Dendritic cell treated with granulocyte-macrophage colony-stimulating factor and Interleukin-4, amounts not matched to agents 40 ng/mL and 50 ng/mL, for 4 days (primary cell): Measurements from ENCODE around the gene SLC39A10.

Experiments used
- H3K27ac Mint-ChIP-seq: one replicate; pipeline ENCODE4 v1.8.0; 2022; ENCODE audit warnings: mild to moderate bottlenecking, mixed read lengths
- H3K27me3 Mint-ChIP-seq: one replicate; pipeline ENCODE4 v1.8.0; 2022; ENCODE audit warnings: mild to moderate bottlenecking, mixed read lengths
- H3K36me3 Mint-ChIP-seq: one replicate; pipeline ENCODE4 v1.8.0; 2022; ENCODE audit warnings: low read depth, mixed read lengths
- H3K4me1 Mint-ChIP-seq: one replicate; pipeline ENCODE4 v1.8.0; 2022; ENCODE audit warnings: low read depth, mixed read lengths
- H3K4me3 Mint-ChIP-seq: one replicate; pipeline ENCODE4 v1.8.0; 2022; ENCODE audit warnings: mild to moderate bottlenecking, moderate library complexity, mixed read lengths
- H3K9me3 Mint-ChIP-seq: one replicate; pipeline ENCODE4 v1.8.0; 2022; ENCODE audit warnings: mixed read lengths
- intact Hi-C: fragments of 100-400 bp; cut with micrococcal nuclease; formaldehyde crosslinking; loops from one replicate; pipeline ENCODE4 v1.15.0; 2022

The SLC39A10 gene

DNA sequence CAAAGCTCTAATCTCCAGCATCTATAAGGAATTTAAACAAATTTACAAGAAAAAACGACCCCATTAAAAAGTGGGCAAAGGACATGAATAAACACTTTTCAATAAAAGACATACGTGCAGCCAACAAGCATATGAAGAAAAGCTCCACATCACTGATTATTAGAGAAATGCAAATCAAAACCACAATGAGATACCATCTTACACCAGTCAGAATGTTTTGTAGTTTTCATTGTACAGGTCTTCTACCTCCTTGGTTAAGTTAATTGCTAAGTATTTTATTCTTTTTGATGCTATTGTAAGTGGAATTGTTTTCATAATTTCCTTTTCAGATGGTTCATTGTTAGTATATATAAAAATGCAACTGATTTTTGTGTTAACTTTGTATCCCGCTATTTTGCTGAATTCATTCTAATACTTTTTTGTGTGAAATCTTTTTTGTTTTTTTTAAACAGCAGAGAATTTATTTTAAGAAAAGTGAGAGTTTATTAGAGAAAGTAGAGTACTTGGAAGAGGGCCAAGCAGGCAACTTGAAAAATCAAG lies 40.7 kb downstream of the SLC39A10 start:
- intact Hi-C loops: no loop called here
- no peak overlapping the region for H3K4me3 Mint-ChIP-seq
- peaks cover 6% of the 10 kb centered on the region for H3K4me1 Mint-ChIP-seq
- peaks cover 48% of the 10 kb centered on the region for H3K36me3 Mint-ChIP-seq
- no peak overlapping the region for H3K27ac Mint-ChIP-seq
- H3K9me3 Mint-ChIP-seq: peaks cover 61% of the 10 kb centered on the region
- no peaks in the 10 kb centered on the region for H3K27me3 Mint-ChIP-seq

DNA sequence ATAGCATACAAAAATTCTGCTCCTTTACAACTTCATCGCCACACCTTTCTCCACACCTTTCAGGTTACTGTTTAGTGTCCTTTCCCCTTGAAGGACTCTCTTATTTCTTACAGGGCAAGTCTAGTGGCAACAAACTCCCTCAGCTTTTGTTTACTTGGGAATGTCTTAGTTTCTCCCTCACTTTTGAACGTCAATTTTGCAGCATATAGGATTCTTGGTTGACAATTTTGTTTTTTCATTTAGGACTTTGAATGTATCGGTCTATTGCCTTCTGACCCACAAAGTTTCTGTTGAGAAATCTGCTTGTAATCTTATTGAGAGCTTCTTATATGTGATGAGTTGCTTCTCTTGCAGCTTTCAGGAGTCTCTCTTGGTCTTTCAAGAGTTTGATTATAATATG lies 43.5 kb downstream of the SLC39A10 start:
- intact Hi-C loops: no loop called here
- Mint-ChIP-seq H3K4me1 (peaks cover 5% of the 10 kb centered on the region), H3K9me3 (peaks cover 39% of the 10 kb centered on the region), H3K27ac (no peak overlapping the region), H3K36me3 (peaks cover 28% of the 10 kb centered on the region), H3K27me3 (no peaks in the 10 kb centered on the region), H3K4me3 (no peak overlapping the region)

DNA sequence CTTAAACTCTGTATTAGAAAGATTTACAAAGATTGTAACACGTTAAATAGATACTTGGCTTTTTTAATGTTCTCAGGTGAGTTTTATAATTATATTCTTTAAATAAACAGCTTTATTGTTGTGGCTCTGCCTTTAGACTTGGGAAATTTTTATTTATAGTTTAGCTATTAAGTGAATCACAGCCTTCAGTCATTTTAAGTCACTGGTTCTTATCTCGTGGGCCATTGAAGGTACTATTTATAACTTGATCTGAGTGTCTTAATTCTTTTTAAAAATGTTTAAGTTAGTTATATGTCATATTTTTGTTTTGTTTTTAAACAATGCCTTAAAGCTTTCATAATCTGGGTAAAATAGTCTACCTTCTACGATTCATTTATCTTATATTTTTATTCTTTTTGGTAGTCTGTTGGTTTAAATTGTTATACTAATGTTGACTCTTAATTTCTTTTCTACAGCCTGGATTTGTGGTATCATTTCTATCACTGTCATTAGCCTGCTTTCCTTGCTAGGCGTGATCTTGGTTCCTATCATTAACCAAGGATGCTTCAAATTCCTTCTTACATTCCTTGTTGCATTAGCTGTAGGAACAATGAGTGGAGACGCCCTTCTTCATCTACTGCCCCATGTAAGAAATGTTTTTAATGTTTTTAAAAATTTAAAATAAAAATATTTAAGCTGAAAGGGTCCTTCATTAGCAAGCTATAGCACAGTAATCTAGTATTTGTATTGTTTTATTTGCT lies 49.3 kb downstream of the SLC39A10 start:
- intact Hi-C loops: no loop called here
- Mint-ChIP-seq H3K36me3 (peaks cover 25% of the 10 kb centered on the region), H3K27me3 (no peaks in the 10 kb centered on the region), H3K27ac (no peak overlapping the region), H3K4me3 (no peak overlapping the region), H3K4me1 (no peaks in the 10 kb centered on the region), H3K9me3 (peaks cover 2% of the 10 kb centered on the region)

DNA sequence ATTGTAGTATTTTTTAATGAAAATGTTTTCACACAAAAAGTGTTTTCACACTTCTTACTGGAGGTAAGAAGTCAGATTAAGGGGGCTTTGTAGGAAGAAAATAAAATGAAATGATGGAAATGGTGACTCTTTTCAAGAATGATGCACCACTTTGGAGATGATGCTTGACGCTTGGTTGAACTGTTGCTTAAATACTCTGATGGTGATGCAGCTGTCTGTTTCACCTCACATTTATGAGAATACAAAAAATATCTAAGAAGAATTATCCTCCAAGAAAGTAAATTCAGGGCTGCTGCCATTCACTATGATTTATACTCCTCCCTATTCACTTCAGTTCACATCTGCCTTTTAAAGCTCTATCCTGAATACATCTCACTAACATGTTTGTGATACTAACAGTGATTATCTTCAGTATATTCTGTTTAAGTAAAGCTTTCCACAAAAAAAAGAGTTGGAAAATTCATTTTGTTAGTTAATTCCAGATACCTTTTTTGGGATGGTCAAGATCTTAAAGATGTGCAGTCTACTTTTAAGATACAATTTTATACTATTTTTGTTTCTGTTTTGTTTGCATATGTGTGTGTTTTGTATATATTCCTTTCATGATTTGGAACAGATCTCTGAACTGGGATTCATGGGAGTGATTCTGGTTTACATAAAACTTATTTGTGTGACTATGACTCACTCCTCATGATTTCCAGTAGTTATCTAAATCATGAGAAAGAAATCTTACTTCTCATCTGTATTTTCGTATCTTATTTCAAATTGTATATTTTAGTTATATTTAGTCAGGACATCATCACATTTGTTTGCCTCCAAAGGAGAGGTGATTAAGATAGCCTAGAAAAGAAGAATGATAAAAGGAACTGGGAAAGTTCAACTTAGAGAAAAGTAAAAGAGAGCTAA lies 53.1 kb downstream of the SLC39A10 start:
- no peak overlapping the region for H3K4me3 Mint-ChIP-seq
- no peaks in the 10 kb centered on the region for H3K27me3 Mint-ChIP-seq
- H3K27ac Mint-ChIP-seq: no peak overlapping the region
- H3K36me3 Mint-ChIP-seq: peaks cover 42% of the 10 kb centered on the region
- H3K4me1 Mint-ChIP-seq: no peaks in the 10 kb centered on the region
- H3K9me3 Mint-ChIP-seq: no peaks in the 10 kb centered on the region
- intact Hi-C loops: no loop called here

DNA sequence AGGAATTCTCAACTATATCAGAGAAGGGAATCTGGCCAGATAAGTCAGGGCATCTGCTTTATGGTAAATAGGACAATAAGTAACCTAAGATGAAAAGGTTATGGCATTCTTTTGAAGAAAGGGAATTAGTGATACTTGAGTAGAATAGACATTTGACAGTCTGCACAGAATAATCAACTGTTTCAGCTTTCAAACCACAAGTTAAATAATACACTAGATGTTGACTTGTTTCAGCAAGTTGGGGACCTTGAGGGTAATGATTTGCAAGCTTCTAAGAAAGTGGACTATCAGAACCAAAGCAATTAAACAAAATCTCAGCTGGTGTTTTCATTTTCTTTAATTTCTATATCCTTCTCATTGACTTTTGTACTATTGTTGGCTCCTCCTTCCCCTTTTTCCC lies 54.5 kb downstream of the SLC39A10 start:
- Mint-ChIP-seq H3K4me3 (no peak overlapping the region), H3K27ac (no peak overlapping the region), H3K4me1 (no peaks in the 10 kb centered on the region), H3K27me3 (no peaks in the 10 kb centered on the region), H3K36me3 (peaks cover 53% of the 10 kb centered on the region), H3K9me3 (no peaks in the 10 kb centered on the region)
- intact Hi-C loops: no loop called here

DNA sequence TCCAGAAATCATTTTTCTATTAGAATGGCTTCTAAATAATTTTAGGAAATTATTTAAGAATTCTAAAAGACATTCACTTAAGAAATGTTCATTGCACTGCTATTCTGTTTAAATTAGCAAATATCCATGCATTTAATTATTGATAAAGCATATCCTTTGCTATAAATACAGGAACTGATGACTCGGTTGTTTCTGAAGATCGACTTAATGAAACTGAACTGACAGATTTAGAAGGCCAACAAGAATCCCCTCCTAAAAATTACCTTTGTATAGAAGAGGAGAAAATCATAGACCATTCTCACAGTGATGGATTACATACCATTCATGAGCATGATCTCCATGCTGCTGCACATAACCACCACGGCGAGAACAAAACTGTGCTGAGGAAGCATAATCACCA lies 59.4 kb downstream of the SLC39A10 start:
- intact Hi-C loops: no loop called here
- H3K36me3 Mint-ChIP-seq: peaks cover 61% of the 10 kb centered on the region
- no peak overlapping the region for H3K27ac Mint-ChIP-seq
- no peak overlapping the region for H3K4me3 Mint-ChIP-seq
- H3K27me3 Mint-ChIP-seq: no peaks in the 10 kb centered on the region
- H3K9me3 Mint-ChIP-seq: no peaks in the 10 kb centered on the region
- H3K4me1 Mint-ChIP-seq: peaks cover 5% of the 10 kb centered on the region

DNA sequence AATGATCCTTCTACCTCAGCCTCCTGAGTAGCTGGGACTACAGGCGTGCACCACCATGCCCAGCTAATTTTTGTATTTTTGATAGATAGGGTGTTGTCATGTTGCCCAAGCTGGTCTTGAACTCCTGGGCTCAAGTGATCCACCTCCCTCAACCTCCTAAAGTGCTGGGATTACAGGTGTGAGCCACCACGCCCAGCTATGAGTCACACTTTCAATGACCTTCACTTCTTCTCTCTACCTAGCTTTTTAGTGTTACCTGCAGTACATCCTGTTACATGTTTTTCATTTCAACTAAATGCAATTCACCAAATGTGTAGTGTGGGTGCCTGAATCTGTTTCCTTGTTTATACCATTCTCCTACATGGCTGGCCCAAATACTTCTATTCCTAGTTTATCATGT lies 64.0 kb downstream of the SLC39A10 start:
- intact Hi-C loops: no loop called here
- H3K4me1 Mint-ChIP-seq: peaks cover 14% of the 10 kb centered on the region
- H3K36me3 Mint-ChIP-seq: peaks cover 36% of the 10 kb centered on the region
- H3K4me3 Mint-ChIP-seq: no peak overlapping the region
- H3K27me3 Mint-ChIP-seq: no peaks in the 10 kb centered on the region
- no peak overlapping the region for H3K27ac Mint-ChIP-seq
- no peaks in the 10 kb centered on the region for H3K9me3 Mint-ChIP-seq

DNA sequence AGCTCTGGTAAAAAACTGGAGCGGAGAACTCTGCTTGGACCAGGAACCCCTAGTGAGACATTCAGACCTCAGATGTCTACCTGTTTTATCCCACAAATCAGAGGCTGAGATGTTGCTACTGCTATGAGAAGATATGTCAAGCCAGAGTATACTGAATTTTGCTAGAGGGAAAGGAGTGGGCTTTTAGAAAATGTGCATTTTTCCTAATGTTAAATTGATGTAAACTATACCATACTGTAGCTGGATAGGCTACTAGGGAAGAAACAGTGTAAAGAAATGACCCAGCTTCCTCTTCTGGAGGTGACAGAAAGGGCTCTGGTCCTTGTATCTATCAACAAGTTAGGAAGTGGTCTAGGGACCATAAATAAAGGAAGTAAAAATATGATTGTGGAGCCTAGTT lies 65.0 kb downstream of the SLC39A10 start:
- Mint-ChIP-seq H3K27ac (no peak overlapping the region), H3K4me3 (no peak overlapping the region), H3K27me3 (no peaks in the 10 kb centered on the region), H3K4me1 (peaks cover 14% of the 10 kb centered on the region), H3K9me3 (no peaks in the 10 kb centered on the region), H3K36me3 (peaks cover 26% of the 10 kb centered on the region)
- intact Hi-C loops: no loop called here

DNA sequence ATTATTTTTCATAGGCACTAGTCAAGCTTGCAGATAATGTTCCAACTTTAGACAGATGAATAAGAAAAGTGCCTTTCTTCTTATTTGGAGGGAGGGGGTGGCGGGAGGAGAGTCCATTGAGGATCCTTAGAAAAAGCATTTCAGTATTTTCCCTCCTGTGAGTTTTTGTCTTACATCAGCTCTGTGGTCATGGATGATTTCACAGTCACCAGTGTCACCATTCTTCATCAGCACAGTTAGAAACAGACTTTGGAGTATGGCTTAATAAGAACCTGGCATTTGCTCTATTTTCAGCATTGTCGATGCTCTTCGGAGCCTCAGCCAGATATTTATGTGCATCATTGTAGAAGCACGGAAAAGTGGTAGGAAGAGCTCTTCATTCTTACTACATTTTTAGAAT lies 70.1 kb downstream of the SLC39A10 start:
- H3K4me3 Mint-ChIP-seq: no peak overlapping the region
- H3K27me3 Mint-ChIP-seq: no peaks in the 10 kb centered on the region
- intact Hi-C loops: no loop called here
- no peaks in the 10 kb centered on the region for H3K9me3 Mint-ChIP-seq
- H3K27ac Mint-ChIP-seq: no peak overlapping the region
- peaks cover 38% of the 10 kb centered on the region for H3K36me3 Mint-ChIP-seq
- peaks cover 4% of the 10 kb centered on the region for H3K4me1 Mint-ChIP-seq

DNA sequence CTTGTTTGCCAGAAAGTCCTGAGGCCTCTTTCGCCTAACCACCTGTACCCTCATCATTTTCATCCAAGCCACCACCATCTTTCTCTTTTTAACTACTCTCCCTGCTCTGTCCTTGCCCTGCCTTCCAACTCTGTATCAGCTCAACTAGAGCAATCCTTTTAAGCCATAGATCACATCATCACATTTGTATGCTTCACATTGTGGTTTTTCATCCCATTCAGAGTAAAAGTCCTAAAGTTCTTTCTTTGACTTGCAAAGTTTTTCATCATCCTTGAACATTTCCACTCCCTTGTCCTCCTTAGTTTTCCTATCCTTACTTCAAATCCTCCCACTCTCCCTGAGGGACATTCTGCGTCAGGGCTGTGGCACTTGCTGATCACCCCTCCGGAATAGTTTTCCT lies 73.9 kb downstream of the SLC39A10 start:
- Mint-ChIP-seq H3K4me3 (no peak overlapping the region), H3K9me3 (no peaks in the 10 kb centered on the region), H3K27me3 (no peaks in the 10 kb centered on the region), H3K27ac (no peak overlapping the region), H3K36me3 (peaks cover 48% of the 10 kb centered on the region), H3K4me1 (peaks cover 10% of the 10 kb centered on the region)
- intact Hi-C loops: no loop called here

DNA sequence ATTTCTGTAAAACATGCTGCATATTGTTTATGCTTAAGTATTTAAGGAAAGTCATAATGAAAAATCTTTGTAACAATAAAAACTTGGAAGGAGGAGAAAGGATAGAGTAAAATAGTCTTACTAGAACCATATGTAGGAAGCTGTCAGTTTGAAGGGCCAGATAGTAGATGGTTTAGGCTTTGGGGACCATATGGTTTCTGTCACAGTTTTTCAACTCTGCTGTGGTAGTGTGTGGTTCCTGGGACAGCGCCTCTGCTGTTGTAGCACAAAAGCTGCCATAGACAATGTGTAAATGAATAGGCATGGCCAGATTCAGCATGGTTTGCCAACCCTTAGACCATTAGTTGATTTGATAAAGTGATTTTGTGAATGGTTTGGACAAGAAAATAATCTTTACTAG lies 75.5 kb downstream of the SLC39A10 start:
- no peak overlapping the region for H3K27ac Mint-ChIP-seq
- H3K4me1 Mint-ChIP-seq: peaks cover 10% of the 10 kb centered on the region
- H3K9me3 Mint-ChIP-seq: no peaks in the 10 kb centered on the region
- H3K4me3 Mint-ChIP-seq: no peak overlapping the region
- H3K27me3 Mint-ChIP-seq: no peaks in the 10 kb centered on the region
- intact Hi-C loops: no loop called here
- H3K36me3 Mint-ChIP-seq: peaks cover 49% of the 10 kb centered on the region

DNA sequence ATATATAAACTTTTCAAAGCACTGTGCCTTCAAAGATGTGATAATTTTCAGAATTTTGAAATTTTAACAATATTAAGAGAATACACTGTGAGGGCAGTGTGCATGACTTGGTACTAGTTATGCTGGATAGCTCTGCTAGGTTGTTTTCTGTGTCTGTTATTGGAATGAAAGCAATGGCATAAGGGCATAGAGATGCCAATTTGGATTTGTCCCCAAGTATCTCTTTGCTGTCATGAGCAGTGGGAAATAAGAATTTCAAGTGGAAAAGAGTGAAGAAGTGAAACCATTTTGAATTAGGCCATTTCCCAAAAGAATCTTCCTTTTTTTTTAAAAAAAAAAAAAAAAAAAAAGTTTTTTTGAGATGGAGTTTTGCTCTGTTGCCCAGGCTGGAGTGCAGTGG lies 76.8 kb downstream of the SLC39A10 start:
- Mint-ChIP-seq H3K36me3 (peaks cover 49% of the 10 kb centered on the region), H3K27me3 (no peaks in the 10 kb centered on the region), H3K27ac (no peak overlapping the region), H3K4me3 (no peak overlapping the region), H3K4me1 (peaks cover 10% of the 10 kb centered on the region), H3K9me3 (no peaks in the 10 kb centered on the region)
- intact Hi-C loops: no loop called here

DNA sequence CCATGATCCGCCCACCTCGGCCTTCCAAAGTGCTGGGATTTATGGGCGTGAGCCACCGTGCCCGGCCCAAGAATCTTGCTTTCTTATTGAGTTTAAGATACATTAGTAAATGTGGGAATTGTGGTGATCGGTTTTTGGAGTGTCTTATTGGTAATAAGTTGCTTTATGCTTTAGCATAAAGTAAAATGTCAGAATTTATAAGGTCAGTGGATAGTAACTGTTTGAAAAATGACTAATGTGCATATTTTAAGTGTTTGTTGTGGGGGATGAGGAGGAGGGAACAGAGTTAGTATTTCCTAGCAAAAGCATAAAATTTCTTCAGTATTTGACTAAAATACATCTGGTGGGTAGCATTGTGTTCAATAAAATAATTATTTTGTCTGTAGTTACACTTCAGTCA lies 77.4 kb downstream of the SLC39A10 start:
- no peak overlapping the region for H3K27ac Mint-ChIP-seq
- H3K36me3 Mint-ChIP-seq: peaks cover 44% of the 10 kb centered on the region
- H3K27me3 Mint-ChIP-seq: no peaks in the 10 kb centered on the region
- no peaks in the 10 kb centered on the region for H3K9me3 Mint-ChIP-seq
- H3K4me1 Mint-ChIP-seq: peaks cover 10% of the 10 kb centered on the region
- H3K4me3 Mint-ChIP-seq: no peak overlapping the region
- intact Hi-C loops: no loop called here

DNA sequence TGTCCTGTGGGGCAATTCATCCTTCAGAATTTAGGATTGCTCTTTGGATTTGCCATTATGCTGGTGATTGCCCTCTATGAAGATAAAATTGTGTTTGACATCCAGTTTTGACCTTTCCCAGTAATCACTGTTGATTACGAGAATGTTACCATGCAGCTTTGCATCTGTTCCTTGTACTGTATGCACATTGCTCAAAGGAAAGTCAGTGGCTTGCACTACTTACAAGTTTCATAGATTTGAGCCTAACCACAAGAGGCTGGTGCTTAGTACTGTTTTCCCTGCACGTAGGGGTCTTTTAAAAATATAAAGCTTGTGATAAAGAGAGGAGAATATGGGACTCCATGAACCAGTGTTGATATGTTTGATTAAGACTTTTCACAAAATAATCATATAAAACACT lies 77.9 kb downstream of the SLC39A10 start:
- Mint-ChIP-seq H3K36me3 (peaks cover 43% of the 10 kb centered on the region), H3K27me3 (no peaks in the 10 kb centered on the region), H3K4me1 (peaks cover 10% of the 10 kb centered on the region), H3K4me3 (no peak overlapping the region), H3K27ac (no peak overlapping the region), H3K9me3 (no peaks in the 10 kb centered on the region)
- intact Hi-C loops: no loop called here
